Measurements from ENCODE around the gene AGXT. TPM values are rescaled to one million over a fixed set of nuclear protein-coding genes. Genes with fewer than 3 reads are reported as not detected.

Gene AGXT
- total RNA-seq, 1 experiment from 2014 or later: not detected

- intact Hi-C loops (cut with micrococcal nuclease; ENCODE audit: unreplicated experiment): no loop called here
- no TSS peak for BruUV-seq (replicated peaks)
- CTCF ChIA-PET: no interaction called here
- TF ChIP-seq CTCF (IDR thresholded peaks at IDR 0.05; ENCODE audit: unreplicated experiment): no peak
- no peak overlapping the region for H3K27ac Mint-ChIP-seq (ENCODE audit: unreplicated experiment)
- peaks cover 12% of the 10 kb centered on the region for H3K36me3 Mint-ChIP-seq (ENCODE audit: insufficient read depth, unreplicated experiment)
- H3K9me3 Mint-ChIP-seq (ENCODE audit: low read depth, unreplicated experiment): no peaks in the 10 kb centered on the region
- H3K4me3 Mint-ChIP-seq (ENCODE audit: low read depth, unreplicated experiment): no peak overlapping the region
- H3K27me3 Mint-ChIP-seq (ENCODE audit: unreplicated experiment): peaks cover 13% of the 10 kb centered on the region
- peaks cover 13% of the 10 kb centered on the region for H3K4me1 Mint-ChIP-seq (ENCODE audit: low read depth, unreplicated experiment)
- DNase-seq: no peak
Measured at GRCh38 chr2:240879105-240879504, 10.5 kb downstream of the AGXT start.

- no peak for DNase-seq
- no peak overlapping the region for H3K27ac Mint-ChIP-seq (ENCODE audit: unreplicated experiment)
- no peaks in the 10 kb centered on the region for H3K36me3 Mint-ChIP-seq (ENCODE audit: insufficient read depth, unreplicated experiment)
- no TSS peak for BruUV-seq (replicated peaks)
- TF ChIP-seq CTCF (IDR thresholded peaks at IDR 0.05; ENCODE audit: unreplicated experiment): no peak
- H3K27me3 Mint-ChIP-seq (ENCODE audit: unreplicated experiment): peaks cover 23% of the 10 kb centered on the region
- CTCF ChIA-PET: no interaction called here
- H3K9me3 Mint-ChIP-seq (ENCODE audit: low read depth, unreplicated experiment): no peaks in the 10 kb centered on the region
- intact Hi-C loops (cut with micrococcal nuclease; ENCODE audit: unreplicated experiment): no loop called here
- no peak overlapping the region for H3K4me3 Mint-ChIP-seq (ENCODE audit: low read depth, unreplicated experiment)
- peaks cover under 1% of the 10 kb centered on the region for H3K4me1 Mint-ChIP-seq (ENCODE audit: low read depth, unreplicated experiment)
Measured at GRCh38 chr2:240881913-240882312, 13.3 kb downstream of the AGXT start.

GRCh38 chr2:240884221-240884620, 15.6 kb downstream of the AGXT start:
- intact Hi-C loops (cut with micrococcal nuclease; ENCODE audit: unreplicated experiment): no loop called here
- no peak for DNase-seq
- CTCF ChIA-PET: no interaction called here
- Mint-ChIP-seq H3K9me3 (ENCODE audit: low read depth, unreplicated experiment) (no peaks in the 10 kb centered on the region), H3K27me3 (ENCODE audit: unreplicated experiment) (peaks cover 23% of the 10 kb centered on the region), H3K4me3 (ENCODE audit: low read depth, unreplicated experiment) (no peak overlapping the region), H3K36me3 (ENCODE audit: insufficient read depth, unreplicated experiment) (no peaks in the 10 kb centered on the region), H3K4me1 (ENCODE audit: low read depth, unreplicated experiment) (no peaks in the 10 kb centered on the region), H3K27ac (ENCODE audit: unreplicated experiment) (no peak overlapping the region)
- TF ChIP-seq CTCF (IDR thresholded peaks at IDR 0.05; ENCODE audit: unreplicated experiment): no peak
- BruUV-seq (replicated peaks): no TSS peak

- intact Hi-C loops (cut with micrococcal nuclease; ENCODE audit: unreplicated experiment): no loop called here
- Mint-ChIP-seq H3K9me3 (ENCODE audit: low read depth, unreplicated experiment) (no peaks in the 10 kb centered on the region), H3K4me3 (ENCODE audit: low read depth, unreplicated experiment) (no peak overlapping the region), H3K36me3 (ENCODE audit: insufficient read depth, unreplicated experiment) (no peaks in the 10 kb centered on the region), H3K27me3 (ENCODE audit: unreplicated experiment) (peaks cover 23% of the 10 kb centered on the region), H3K27ac (ENCODE audit: unreplicated experiment) (no peak overlapping the region), H3K4me1 (ENCODE audit: low read depth, unreplicated experiment) (no peaks in the 10 kb centered on the region)
- CTCF ChIA-PET: no interaction called here
- no peak for TF ChIP-seq CTCF (IDR thresholded peaks at IDR 0.05; ENCODE audit: unreplicated experiment)
- no TSS peak for BruUV-seq (replicated peaks)
- no peak for DNase-seq
Measured at GRCh38 chr2:240884745-240885144, 16.1 kb downstream of the AGXT start.

- DNase-seq: no peak
- no peak overlapping the region for H3K4me3 Mint-ChIP-seq (ENCODE audit: low read depth, unreplicated experiment)
- CTCF ChIA-PET: no interaction called here
- no peak overlapping the region for H3K27ac Mint-ChIP-seq (ENCODE audit: unreplicated experiment)
- H3K27me3 Mint-ChIP-seq (ENCODE audit: unreplicated experiment): peaks cover 23% of the 10 kb centered on the region
- BruUV-seq (replicated peaks): no TSS peak
- H3K9me3 Mint-ChIP-seq (ENCODE audit: low read depth, unreplicated experiment): no peaks in the 10 kb centered on the region
- no peak for TF ChIP-seq CTCF (IDR thresholded peaks at IDR 0.05; ENCODE audit: unreplicated experiment)
- no peaks in the 10 kb centered on the region for H3K36me3 Mint-ChIP-seq (ENCODE audit: insufficient read depth, unreplicated experiment)
- intact Hi-C loops (cut with micrococcal nuclease; ENCODE audit: unreplicated experiment): no loop called here
- no peaks in the 10 kb centered on the region for H3K4me1 Mint-ChIP-seq (ENCODE audit: low read depth, unreplicated experiment)
Measured at GRCh38 chr2:240885566-240885965, 16.9 kb downstream of the AGXT start.

All from Calu3 (cell line).